NCI-H510A (cell line): ENCODE data around the gene MMP2.
A peak's percentile ranks its signal among the peaks of the same experiment; 100 is the strongest.

ENCODE experiments used
- DNase-seq: peaks from one replicate; lab custom pipeline; 2025; lab: John Stamatoyannopoulos, UW

MMP2 gene

GRCh38 chr16:55494994-55495421, 16.0 kb downstream of the MMP2 start:
- no peak for DNase-seq

GRCh38 chr16:55495616-55496289, 16.8 kb downstream of the MMP2 start:
- no peak for DNase-seq

GRCh38 chr16:55496509-55497145, 17.6 kb downstream of the MMP2 start:
- DNase-seq: no peak

GRCh38 chr16:55497558-55497957, 18.6 kb downstream of the MMP2 start:
- no peak for DNase-seq

- DNase-seq: no peak
Measured at GRCh38 chr16:55498101-55498500, 19.1 kb downstream of the MMP2 start.

- DNase-seq: no peak
Measured at GRCh38 chr16:55499281-55499680, 20.3 kb downstream of the MMP2 start.

- DNase-seq: no peak
Measured at GRCh38 chr16:55499951-55500529, 21.0 kb downstream of the MMP2 start.

GRCh38 chr16:55500530-55501011, 21.6 kb downstream of the MMP2 start:
- DNase-seq: no peak

- DNase-seq: no peak
Measured at GRCh38 chr16:55501549-55502322, 22.7 kb downstream of the MMP2 start.

- DNase-seq: peak; percentile 42
Measured at GRCh38 chr16:55502801-55503366, 23.9 kb downstream of the MMP2 start.

- DNase-seq: no peak
Measured at GRCh38 chr16:55503726-55504550, 24.9 kb downstream of the MMP2 start.

- no peak for DNase-seq
Measured at GRCh38 chr16:55505333-55506015, 26.5 kb downstream of the MMP2 start.

GRCh38 chr16:55506083-55506482, 27.1 kb downstream of the MMP2 start:
- DNase-seq: no peak

- no peak for DNase-seq
Measured at GRCh38 chr16:55506708-55507107, 27.7 kb downstream of the MMP2 start.

- no peak for DNase-seq
Measured at GRCh38 chr16:55508271-55508921, 29.4 kb downstream of the MMP2 start.

- DNase-seq: peak; percentile 55
Measured at GRCh38 chr16:55508941-55509931, 30.2 kb downstream of the MMP2 start, which contains the start of gene LPCAT2. Gene LPCAT2 (plus strand): TSS chr16:55509072. CDS start chr16:55509182, 110 bp downstream.

- DNase-seq: no peak
Measured at GRCh38 chr16:55510185-55510805, 31.3 kb downstream of the MMP2 start.

GRCh38 chr16:55512941-55513340, 33.9 kb downstream of the MMP2 start:
- DNase-seq: no peak
